Measurements from ENCODE around the gene IGSF6. TPM values are rescaled to one million over a fixed set of nuclear protein-coding genes. Genes with fewer than 3 reads are reported as not detected.

Gene IGSF6, protein sequence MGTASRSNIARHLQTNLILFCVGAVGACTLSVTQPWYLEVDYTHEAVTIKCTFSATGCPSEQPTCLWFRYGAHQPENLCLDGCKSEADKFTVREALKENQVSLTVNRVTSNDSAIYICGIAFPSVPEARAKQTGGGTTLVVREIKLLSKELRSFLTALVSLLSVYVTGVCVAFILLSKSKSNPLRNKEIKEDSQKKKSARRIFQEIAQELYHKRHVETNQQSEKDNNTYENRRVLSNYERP
- total RNA-seq (2014; rRNA removed; shearing (Covaris generic)) (not detected in 2 replicates), polyA plus RNA-seq (2016; fragmentation: Nextera tagmentation; extraction: Ambion mirVana) (0.14 and 0.18 TPM in 2 replicates)

- 0 out of 2 replicates have a peak, but pooled peaks cover 6% of the 10 kb centered on the region for H3K4me1 ChIP-seq (ENCODE audit: insufficient read depth)
- no peaks in the 10 kb centered on the region for H3K9me2 ChIP-seq (ENCODE audit: insufficient read depth)
- in situ Hi-C loops (cut with MboI), result no loop called here
- H3K27ac ChIP-seq, result no peak within 1 kb of the TSS
- peaks cover 89% of the 10 kb centered on the region for H3K79me2 ChIP-seq (ENCODE audit: insufficient read depth)
- no peaks in the 10 kb centered on the region for H4K20me1 ChIP-seq (ENCODE audit: insufficient read depth)
- H3K9ac ChIP-seq, result no peak within 1 kb of the TSS
- H3K9me3 ChIP-seq (ENCODE audit: low read depth), result no peaks in the 10 kb centered on the region
- 98 to 99% methylated on average over 6 of the region's 6 CpGs for WGBS, 2 experiments (ENCODE audit: low coverage in 1 of 2, low lambda C conversion rate in 2 of 2, missing lambda C conversion rate in 2 of 2)
- H2AFZ ChIP-seq, result no peak within 1 kb of the TSS
- H3K4me2 ChIP-seq (ENCODE audit: unreplicated experiment), result no peak within 1 kb of the TSS
- peaks cover 26% of the 10 kb centered on the region; the same call in 1 of the 2 replicates for H3F3A ChIP-seq (ENCODE audit: insufficient read depth)
- peaks cover 19% of the 10 kb centered on the region; the same call in 1 of the 2 replicates for H3K36me3 ChIP-seq (ENCODE audit: low read depth)
- no peak within 1 kb of the TSS for H3K4me3 ChIP-seq
- no peak for TF ChIP-seq EZH2 (IDR thresholded peaks at IDR 0.05; ENCODE audit: insufficient read depth, poor library complexity, severe bottlenecking)
- TF ChIP-seq EZH2phosphoT487 (IDR thresholded peaks at IDR 0.05; ENCODE audit: insufficient read depth, low read depth), result no peak
- no peak for DNase-seq
- H3K27me3 ChIP-seq (replicated peaks; ENCODE audit: insufficient read depth), result no peaks in the 10 kb centered on the region
These were observed at the start of gene IGSF6 for GRCh38 chr16:21652453-21652852. Gene IGSF6, minus strand, starts transcription at chr16:21652608. Its CDS starts 10 bp downstream, at chr16:21652598.

GRCh38 chr16:21701271-21701670 is 48.9 kb upstream of the IGSF6 start:
- Histone ChIP-seq H3K4me2 (ENCODE audit: unreplicated experiment) (no peak overlapping the region), H2AFZ (no peak overlapping the region), H3K79me2 (ENCODE audit: insufficient read depth) (no peaks in the 10 kb centered on the region), H3K9me3 (ENCODE audit: low read depth) (no peaks in the 10 kb centered on the region), H3K9me2 (ENCODE audit: insufficient read depth) (no peaks in the 10 kb centered on the region), H4K20me1 (ENCODE audit: insufficient read depth) (no peaks in the 10 kb centered on the region), H3K27me3 (replicated peaks; ENCODE audit: insufficient read depth) (no peaks in the 10 kb centered on the region), H3K9ac (no peak overlapping the region), H3F3A (ENCODE audit: insufficient read depth) (no peaks in the 10 kb centered on the region), H3K36me3 (ENCODE audit: low read depth) (no peaks in the 10 kb centered on the region), H3K4me3 (no peak overlapping the region), H3K27ac (no peak overlapping the region), H3K4me1 (ENCODE audit: insufficient read depth) (no peaks in the 10 kb centered on the region)
- in situ Hi-C loops (cut with MboI), result loop anchor here (5.0 kb wide), 1 partner anchor 44 kb away; no protein-coding TSS in a partner anchor
- DNase-seq, result no peak
- TF ChIP-seq EZH2 (IDR thresholded peaks at IDR 0.05; ENCODE audit: insufficient read depth, poor library complexity, severe bottlenecking) (no peak), EZH2phosphoT487 (IDR thresholded peaks at IDR 0.05; ENCODE audit: insufficient read depth, low read depth) (no peak)
- 36 to 42% methylated on average over 2 of the region's 2 CpGs for WGBS, 2 experiments (ENCODE audit: low coverage in 1 of 2, low lambda C conversion rate in 2 of 2, missing lambda C conversion rate in 2 of 2)

DNA sequence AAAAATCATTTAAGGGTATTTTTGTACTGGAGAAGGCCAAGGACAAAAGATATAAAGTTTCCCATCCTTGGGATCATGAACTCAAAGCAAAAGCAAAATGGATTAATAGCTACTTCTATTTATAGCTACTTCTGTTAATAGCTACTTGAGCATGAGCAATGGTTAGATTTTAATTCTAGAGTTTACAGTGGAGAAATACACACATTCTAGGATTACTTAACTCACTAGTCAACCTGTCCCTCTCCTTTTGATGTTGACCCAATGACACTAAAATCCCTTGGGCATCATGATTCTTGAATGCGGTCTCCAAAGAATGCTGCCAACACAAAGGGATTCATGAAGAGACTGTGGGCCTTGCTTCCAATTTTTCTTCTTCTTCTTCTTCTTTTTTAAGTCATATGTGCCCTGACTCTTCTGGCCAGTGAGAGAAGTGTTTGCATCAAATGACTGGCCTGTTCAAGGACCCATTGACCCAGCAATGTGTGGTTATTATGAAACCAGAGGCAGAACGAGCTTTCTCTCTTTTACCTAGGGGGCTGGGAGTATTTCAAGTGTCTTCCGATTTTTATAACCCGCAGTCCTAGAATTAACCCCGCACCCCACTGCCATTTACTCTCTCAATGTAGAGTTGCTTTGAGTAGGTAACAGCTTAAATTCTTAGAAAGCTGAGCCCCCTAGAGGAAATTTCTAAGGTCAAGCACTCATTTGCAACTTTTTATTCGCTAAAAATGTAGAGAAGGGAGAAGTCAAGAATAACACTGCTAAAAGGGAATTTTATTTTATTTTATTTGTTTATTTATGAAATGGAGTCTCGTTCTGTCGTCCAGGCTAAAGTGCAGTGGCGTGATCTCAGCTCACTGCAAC is 46.0 kb upstream of the IGSF6 start:
- no peaks in the 10 kb centered on the region for H3K36me3 ChIP-seq (ENCODE audit: low read depth)
- WGBS, 2 experiments (ENCODE audit: low coverage in 1 of 2, low lambda C conversion rate in 2 of 2, missing lambda C conversion rate in 2 of 2), result 73 to 74% methylated on average over 9 of the region's 9 CpGs
- no peak overlapping the region for H2AFZ ChIP-seq
- H3K27me3 ChIP-seq (replicated peaks; ENCODE audit: insufficient read depth), result no peaks in the 10 kb centered on the region
- in situ Hi-C loops (cut with MboI), result no loop called here
- H4K20me1 ChIP-seq (ENCODE audit: insufficient read depth), result no peaks in the 10 kb centered on the region
- no peaks in the 10 kb centered on the region for H3F3A ChIP-seq (ENCODE audit: insufficient read depth)
- no peak for TF ChIP-seq EZH2 (IDR thresholded peaks at IDR 0.05; ENCODE audit: insufficient read depth, poor library complexity, severe bottlenecking)
- TF ChIP-seq EZH2phosphoT487 (IDR thresholded peaks at IDR 0.05; ENCODE audit: insufficient read depth, low read depth), result no peak
- no peaks in the 10 kb centered on the region for H3K4me1 ChIP-seq (ENCODE audit: insufficient read depth)
- no peaks in the 10 kb centered on the region for H3K79me2 ChIP-seq (ENCODE audit: insufficient read depth)
- no peak for DNase-seq
- no peak overlapping the region for H3K27ac ChIP-seq
- no peaks in the 10 kb centered on the region for H3K9me3 ChIP-seq (ENCODE audit: low read depth)
- no peak overlapping the region for H3K9ac ChIP-seq
- H3K4me2 ChIP-seq (ENCODE audit: unreplicated experiment), result no peak overlapping the region
- H3K9me2 ChIP-seq (ENCODE audit: insufficient read depth), result no peaks in the 10 kb centered on the region
- H3K4me3 ChIP-seq, result no peak overlapping the region

DNA sequence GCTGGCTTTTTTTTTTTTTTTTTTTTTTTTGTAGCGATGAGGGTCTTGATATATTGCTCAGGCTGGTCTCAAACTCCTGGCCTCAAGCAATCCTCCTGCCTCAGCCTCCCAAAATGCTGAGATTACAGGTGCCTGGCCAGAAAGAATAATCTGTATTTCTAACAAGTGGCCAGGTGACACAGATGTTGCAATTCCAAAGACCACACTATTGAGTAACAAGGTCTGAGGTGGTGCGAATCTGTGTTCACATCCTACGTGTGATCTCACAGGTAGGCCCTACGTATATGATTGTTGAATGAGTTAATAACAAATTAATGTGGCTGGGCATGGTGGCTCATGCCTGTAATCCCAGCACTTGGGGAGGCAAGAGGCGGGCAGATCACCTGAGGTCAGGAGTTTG is 44.6 kb upstream of the IGSF6 start:
- DNase-seq, result no peak
- no peak for TF ChIP-seq EZH2 (IDR thresholded peaks at IDR 0.05; ENCODE audit: insufficient read depth, poor library complexity, severe bottlenecking)
- TF ChIP-seq EZH2phosphoT487 (IDR thresholded peaks at IDR 0.05; ENCODE audit: insufficient read depth, low read depth), result no peak
- Histone ChIP-seq H3K36me3 (ENCODE audit: low read depth) (no peaks in the 10 kb centered on the region), H3K4me1 (ENCODE audit: insufficient read depth) (no peaks in the 10 kb centered on the region), H3F3A (ENCODE audit: insufficient read depth) (no peaks in the 10 kb centered on the region), H3K79me2 (ENCODE audit: insufficient read depth) (no peaks in the 10 kb centered on the region), H3K4me2 (ENCODE audit: unreplicated experiment) (no peak overlapping the region), H4K20me1 (ENCODE audit: insufficient read depth) (no peaks in the 10 kb centered on the region), H2AFZ (no peak overlapping the region), H3K27me3 (replicated peaks; ENCODE audit: insufficient read depth) (no peaks in the 10 kb centered on the region), H3K4me3 (no peak overlapping the region), H3K27ac (no peak overlapping the region), H3K9me3 (ENCODE audit: low read depth) (no peaks in the 10 kb centered on the region), H3K9ac (no peak overlapping the region), H3K9me2 (ENCODE audit: insufficient read depth) (no peaks in the 10 kb centered on the region)
- 83 to 84% methylated on average over 5 of the region's 5 CpGs for WGBS, 2 experiments (ENCODE audit: low coverage in 1 of 2, low lambda C conversion rate in 2 of 2, missing lambda C conversion rate in 2 of 2)
- in situ Hi-C loops (cut with MboI), result no loop called here
